Measurements from ENCODE around the gene HDAC11. TPM values are rescaled to one million over a fixed set of nuclear protein-coding genes. Genes with fewer than 3 reads are reported as not detected.
"Not testable (repeated sequence)": the region's sequence is repeated elsewhere in the genome, so short reads cannot be mapped to it uniquely, and the experiment has no call there.

HDAC11 gene
- total RNA-seq, 1 donor from 2014 or later, result 21.8 TPM

DNA sequence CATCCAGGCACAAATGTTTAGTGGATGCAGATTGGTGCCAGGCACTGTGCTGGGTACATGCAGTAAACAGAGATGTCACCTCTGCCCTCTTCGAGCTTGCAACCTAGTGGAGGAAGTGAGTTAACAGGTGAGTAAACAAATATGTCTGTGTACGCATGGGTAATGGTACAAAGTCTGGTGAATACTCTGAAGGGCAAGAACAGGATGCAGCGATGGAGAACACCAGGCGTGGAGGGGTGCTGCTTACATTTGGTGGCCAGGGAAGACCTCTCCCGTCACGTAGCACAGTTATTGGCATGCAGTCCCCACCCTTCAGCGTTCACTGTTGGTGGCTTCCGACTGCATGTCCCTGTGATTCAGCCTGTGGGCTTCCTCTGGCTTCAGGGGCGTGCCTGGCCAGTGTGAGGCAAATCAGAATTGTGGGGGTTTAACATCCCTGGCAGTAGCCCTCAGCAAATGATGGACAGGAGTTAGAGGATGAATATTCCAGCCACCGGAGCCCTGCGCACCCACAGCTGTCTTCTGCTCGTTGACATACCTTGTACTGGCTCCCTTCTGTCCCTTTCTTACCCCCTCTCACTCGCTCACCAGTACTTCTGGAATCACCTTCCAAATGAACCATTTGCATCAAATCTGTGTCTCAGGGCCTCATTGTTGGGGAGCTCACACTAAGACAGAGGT is 9.1 kb upstream of the HDAC11 start:
- no peak for DNase-seq

DNA sequence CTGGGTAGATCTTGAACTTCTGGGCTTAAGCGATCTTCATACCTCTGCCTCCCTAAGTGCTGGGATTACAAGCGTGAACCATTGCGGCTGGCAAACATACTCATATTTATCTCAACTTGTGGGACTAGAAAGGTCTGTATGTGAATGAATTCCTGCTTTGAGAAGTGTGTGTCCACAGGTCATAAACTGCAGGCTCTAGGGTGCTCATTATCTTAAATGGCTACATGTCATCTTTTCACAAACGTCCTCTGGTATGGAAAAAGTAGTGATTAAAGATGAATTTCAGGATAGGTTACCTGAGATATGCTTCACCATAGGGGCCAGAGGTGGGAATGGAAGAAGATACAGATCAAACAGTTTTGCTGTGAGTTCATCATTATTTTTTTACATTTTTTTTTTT is 7.8 kb upstream of the HDAC11 start:
- DNase-seq, result no peak

DNA sequence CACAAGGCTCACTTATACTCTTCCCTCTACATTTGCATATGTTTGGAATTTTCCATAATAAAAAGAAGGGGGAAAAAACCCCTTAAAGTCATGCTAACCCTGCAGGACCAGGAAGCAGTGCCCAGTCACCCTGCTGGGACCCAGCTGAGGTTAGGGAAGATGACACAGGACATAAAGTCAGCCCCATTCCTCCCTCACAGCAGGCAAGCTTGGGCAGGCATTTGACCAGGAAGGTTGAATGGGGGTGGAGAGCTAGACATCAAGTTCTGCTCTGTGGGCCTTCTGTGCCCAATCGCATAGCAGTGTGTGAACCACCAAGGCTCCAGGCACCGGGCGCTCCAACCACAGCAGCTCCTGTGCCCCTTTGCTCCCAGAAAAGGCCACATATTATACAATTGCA is 7.1 kb upstream of the HDAC11 start:
- no peak for DNase-seq

DNA sequence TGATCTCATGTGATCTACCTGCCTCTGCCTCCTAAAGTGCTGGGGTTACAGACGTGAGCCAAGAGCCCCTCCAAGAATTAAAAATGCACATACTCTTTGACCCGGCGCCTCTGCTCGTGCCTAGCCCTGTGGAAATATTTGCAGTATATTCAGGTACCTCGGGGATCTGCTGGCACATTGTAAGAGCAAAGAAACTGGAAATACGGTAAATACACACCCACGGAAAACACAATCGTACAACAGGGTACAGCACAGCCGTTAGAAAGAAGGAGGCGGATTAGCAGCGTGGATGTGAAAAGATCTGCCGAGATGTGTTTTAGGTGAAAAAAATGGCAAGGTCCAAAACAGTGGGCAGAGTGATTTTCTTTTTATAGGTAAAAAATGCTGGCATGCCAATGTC is 6.1 kb upstream of the HDAC11 start:
- no peak for DNase-seq

DNA sequence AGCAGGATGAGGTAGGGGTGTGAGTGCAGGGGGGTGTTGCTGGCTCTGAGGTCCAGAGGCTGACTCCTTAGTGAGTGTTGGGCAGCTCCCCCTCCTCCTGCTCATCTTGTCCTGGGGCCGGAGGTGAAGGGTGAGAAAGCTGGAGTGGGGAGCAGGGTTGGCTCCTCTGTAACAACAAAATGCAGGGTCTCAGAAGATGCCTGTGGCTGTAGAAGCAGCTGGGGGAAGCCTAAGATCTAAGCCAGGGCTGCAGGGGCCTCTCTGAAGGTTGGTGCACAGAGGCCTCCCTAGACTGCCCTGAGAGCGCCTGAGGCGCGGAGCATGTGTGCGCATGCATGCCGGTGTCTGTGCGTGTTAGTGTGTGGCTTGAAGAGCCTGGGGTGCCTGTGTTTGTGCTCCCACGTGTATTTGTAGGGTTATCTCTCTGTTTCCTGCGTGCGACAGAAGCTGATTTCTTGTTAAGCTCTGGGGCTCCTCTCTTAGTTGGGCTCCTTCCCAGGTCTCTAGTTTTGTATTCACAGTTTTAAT is 5.3 kb upstream of the HDAC11 start:
- DNase-seq, result peak; percentile 47

DNA sequence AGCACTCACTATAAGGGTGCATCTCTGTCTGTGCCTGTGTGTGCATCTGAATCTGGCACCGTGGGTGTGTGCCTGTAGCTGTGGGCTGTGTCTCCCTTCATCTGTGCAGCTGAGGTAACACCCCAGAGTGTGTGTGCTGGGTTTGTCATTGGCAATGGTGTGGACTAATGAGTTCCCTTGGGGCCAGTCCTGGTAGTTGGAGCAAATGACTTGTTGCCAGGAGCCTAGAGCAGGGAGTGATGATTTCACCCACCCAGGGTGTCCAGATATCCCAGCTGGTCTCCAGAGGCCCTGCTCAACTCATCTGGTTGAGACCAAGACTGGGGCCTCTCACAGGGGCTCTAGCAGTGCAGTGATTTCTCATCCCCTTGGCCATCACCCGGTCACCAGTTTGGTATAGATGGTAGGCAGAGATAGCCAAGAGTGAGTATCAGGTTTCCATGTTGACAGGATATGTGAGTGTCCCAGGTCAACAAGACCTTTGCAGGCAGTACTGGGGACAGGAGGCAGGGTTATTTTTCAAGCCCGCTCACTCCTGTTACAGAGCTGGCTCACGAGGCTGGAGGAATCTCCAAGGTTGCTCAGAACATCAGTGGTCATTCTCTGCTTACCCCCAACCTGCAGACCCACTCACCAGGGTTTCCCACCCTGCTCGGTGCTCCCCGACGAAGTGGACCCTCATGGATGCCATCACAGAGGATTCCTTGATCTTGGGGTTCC is 4.1 kb upstream of the HDAC11 start:
- no peak for DNase-seq

DNA sequence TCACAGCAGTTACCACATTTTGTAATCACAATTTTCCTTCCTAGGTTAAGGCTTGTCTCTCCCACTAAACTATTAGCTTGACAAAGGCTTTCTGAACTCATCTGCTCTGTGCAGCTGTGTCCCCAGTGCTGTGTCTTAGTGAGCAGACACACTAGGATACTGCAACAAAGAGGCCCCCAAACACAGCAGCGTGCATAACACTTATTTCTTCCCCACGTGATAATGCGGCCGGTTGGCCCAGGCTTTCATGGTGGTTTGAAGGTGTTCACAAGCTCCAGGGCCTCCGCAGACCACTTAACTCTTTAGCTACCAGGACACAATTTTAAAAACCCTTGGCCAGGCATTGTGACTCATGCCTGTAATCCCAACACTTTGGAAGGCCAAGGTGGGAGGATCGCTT is 2.2 kb upstream of the HDAC11 start:
- DNase-seq, result peak; percentile 66

DNA sequence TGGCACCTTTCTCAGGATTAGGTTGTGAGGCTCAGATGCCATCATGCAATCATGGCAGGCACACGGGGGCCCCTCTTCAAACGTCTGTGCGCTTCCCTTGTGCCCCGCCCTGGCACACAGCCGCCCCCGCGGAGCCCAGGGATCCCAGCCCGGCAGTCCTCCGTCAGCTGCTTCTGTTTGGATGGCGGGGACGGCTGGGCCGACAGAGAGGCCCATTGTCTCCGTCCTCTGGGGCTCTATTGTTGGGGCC is 849 bp upstream of the HDAC11 start:
- peak; percentile 86 for DNase-seq

DNA sequence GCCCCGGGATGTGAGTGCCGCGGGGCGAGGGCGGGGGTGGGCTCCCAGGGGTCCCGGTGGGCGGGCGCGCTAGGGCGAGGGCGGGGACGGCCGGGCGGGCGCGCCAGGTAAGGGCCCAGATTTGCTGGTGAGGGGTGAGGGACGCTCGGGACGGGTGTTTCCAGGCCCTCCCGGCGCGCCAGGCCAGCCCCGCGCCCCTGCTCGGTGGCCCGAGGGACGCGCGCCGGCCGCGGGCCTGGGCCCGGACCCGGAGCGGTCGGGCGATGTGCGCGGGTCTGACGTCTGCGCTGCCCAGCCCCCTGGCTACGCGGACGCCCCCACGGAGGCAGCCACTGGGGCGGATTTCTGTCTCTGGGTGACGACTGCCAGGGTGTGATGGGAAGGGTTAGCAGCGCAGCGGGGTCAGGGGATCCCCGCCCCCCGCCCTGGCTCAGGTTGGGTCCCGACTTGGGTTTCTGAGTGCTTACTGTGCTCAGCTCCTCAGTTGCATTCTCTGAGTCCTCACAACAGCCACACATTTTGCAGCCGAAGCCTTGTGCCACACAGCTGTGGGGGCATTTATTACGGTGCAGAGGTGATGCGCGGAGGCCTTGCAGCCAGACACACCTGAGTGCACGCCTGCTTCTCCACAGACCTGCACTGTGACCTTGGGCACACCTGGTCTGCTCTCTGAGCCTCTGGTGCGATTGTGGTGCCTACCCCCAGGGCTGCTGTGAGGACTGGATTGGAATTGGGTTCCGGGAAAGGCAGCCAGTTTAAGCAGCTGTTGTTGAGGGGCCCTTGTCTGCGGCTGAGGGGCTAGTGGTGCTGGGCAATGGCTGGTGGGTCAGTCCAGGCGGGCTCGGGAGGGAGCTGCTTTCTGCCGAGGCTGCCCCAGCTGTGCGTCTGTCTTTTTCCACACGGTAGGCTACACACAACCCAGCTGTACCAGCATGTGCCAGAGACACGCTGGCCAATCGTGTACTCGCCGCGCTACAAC is 523 bp downstream of the HDAC11 start:
- peak; percentile 65 for DNase-seq

DNA sequence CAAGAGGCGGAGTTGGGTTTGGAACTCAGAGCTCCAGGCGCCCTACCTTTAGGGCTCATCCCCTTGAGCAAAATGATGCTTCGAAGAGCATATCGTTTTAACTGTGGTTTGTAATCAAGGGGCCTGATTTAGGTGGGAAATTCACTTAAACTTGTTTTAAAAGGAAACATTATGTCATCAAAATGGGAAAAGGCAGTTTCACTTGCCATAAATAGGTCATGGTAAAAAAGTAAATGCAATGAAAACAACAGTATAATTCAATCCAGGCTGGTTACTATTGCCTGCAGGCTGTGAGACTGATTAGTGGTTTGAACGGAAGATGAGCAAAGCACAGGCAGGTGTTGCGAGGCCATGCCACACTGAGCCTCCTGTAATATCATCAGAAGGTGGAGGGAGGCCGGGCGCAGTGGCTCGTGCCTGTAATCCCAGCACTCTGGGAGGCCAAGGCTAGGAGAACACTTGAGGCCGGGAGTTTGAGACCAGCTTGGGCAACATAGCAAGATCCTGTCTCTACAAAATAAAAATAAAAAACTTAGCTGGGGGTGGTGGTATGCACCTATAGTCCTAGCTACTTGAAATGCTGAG is 2.1 kb downstream of the HDAC11 start:
- no peak for DNase-seq

DNA sequence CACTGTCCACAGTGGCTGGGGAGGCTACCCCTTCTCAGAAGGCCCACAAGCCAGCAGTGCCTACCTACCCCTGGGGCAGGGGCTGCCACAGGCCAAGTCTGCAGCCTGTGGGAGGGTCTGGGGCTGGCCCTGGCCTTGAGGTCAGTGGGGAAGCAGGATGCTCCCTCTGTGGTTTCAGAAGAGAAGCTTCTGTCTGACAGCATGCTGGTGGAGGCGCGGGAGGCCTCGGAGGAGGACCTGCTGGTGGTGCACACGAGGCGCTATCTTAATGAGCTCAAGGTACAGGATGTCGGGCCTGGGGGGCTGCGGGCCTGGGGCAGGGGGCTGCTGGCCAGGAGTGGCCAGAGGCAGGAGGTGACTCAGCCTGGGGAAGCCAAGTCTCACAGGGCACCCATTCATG is 3.2 kb downstream of the HDAC11 start:
- no peak for DNase-seq

DNA sequence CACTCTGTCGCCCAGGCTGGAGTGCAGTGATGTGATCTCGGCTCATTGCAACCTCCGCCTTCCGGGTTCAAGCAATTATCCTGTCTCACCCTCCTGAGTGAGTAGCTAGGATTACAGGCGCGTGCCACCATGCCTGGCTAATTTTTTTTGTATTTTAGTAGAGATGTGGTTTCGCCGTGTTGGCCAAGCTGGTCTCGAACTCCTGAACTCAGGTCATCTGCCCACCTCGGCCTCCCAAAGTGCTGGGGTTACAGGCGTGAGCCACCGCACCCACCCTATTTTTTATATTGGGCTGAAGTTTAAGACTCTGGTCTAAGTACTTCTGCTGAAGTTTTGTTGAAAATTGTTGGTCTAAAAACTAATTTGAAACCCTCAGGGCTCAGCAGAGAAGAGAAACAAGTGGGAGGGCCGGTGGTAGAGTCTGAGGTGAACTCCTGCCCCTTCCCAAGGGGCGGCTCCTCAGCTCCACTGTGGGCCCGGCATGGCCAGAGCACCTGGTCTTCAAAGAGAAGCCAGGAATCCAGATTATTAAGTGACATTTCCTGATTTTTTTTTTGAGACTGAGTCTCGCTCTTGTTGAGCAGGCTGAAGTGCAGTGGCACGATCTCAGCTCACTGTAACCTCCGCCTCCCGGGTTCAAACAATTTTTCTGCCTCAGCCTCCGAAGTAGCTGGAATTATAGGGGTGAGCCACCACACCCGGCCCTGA is 4.0 kb downstream of the HDAC11 start:
- no peak for DNase-seq

DNA sequence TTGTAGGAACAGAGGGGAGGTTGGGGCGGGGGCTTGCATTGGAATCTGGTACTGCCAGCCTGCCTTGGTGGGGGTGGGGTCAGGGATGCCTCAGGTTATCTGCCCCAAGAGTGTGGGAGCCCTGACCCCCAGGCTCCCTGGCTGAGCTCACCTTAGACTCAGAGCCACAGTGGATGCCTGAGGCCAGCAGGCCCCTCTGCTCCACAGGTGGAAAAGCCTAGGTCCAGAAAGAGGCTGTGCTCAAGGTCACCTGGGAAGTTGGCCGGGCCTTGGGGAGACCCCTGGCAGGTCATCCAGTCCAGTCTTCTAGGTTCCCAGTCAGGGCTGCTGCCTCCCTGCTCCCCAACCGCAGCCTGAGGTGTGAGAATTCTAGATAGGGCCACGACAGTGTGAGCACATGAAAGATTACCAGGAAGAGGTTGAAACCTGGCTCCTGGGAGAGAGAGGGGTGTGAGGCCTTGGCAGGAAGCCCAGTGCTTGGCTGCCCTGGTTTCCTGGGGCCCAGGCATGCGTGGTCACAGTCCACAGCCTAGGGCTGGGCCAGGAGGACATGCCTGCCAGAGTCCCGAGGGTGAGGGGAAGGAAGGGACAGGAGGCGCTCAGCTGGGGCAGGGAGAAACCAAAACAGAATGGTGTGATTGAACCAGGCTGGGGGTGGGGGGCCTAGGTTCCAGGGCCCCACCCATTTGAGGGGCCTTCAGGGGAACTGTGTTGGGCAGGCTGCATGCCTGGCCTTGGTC is 4.9 kb downstream of the HDAC11 start:
- DNase-seq, result peak; percentile 75

DNA sequence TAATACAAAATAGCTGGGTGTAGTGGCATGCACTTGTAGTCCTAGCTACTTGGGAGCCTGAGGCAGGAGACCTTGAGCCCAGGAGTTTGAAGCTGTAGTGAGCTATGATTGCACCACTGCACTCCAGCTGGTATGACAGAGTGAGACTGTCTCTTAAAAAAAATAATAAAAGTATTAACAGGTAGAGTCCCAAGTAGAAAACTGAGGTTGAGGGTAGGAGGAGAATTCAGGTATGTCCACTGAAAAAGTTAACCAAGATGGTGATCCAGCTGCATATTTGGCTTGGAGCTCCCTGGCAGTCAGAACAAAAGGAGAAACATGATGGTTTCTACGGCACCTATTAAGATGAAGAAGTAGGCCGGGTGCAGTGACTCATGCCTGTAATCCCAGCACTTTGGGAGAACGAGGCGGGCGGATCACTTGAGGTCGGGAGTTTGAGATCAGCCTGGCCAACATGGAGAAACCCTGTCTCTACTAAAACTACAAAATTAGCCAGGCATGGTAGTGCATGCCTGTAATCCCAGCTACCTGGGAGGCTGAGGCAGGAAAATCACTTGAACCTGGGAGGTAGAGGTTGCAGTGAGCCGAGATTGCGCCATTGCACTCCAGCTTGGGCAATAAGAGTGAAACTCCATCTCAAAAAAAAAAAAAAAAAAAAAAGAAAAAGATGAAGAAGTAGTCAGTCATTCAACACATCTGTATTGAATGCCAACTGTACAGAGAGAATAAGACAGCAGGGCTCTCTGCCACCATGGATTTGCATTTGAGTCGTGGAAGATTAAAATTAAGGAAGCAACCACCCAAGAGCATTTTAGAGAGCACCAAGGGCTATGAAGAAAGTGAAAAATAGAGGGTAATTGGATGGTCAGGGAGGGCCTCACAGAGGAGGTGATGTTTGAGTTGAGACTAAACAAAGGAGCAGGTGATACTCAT is 5.8 kb downstream of the HDAC11 start:
- not testable (repeated sequence) for DNase-seq

DNA sequence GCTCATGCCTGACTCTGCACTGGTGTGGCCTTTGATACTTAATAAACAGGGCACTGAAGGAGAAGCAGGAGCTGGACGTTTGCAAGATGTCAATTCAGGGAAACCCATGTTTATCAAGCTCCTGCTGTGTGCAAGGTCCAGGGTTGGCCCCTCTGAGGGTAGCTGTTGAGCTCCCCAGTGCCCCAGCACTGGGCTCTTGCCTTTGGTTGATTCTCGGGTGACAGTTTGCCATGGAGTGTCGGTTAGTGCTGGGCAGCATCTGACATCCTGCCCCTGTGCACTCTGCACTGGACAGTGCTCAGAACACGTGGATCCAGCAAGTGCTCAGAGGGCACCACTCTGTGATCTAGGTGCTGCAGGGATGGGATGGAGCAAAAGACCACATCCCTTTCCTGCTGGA is 7.3 kb downstream of the HDAC11 start:
- DNase-seq, result no peak

DNA sequence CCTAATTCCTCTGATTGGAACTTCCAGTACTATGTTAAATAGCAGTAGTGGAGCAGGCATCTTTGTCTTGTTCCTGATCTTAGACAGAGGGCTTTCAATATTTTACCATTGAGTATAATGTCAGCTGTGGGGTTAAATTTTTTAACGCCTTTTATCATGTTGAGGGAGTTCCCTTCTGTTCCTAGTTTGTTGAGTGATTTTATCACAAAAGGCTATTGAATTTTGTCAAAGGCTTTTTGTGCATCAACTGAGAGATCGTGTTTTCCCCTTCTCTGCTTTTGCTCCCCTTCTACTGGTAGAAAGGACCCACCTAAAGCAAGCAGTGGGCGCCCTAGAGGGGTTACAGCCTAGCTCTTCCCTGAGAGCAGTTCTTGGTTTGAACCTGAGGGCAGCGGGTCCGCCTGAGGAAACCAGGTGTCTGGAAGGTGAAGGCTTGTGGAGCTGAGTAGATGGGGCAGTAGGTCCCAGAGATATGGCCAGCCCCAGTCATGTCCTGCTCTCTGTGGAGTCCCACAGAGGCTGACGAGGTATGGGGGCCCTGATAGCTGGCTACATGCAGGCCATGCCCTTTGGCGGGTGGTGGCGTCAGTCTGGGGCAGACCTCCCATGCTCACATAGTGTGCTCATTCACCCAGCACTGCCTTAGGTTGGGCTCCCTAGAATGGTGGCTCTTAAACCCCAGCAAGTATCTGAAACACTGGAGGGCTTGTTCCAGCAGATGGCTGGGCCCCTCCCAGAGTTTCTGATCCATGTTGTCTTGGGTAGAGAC is 11.3 kb downstream of the HDAC11 start:
- no peak for DNase-seq

DNA sequence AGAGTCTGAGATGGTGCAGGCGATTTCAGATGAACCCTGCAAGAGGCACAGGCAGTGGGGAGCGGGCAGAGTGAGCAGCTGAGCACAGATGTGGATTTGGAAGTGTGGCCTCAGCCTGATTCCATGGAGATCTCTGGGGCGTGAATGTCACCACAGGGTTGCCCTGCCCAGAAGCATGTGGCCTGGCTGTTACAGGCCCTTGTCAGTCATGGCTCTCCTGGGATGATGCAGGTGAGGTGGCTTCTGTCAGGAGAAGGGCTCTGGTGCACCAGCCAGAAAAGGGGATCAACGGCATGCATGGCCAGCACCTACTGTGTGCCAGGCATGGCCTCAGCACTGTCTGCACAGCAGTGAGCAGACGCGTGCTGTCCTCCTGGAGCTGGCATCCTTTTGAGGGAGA is 11.9 kb downstream of the HDAC11 start:
- no peak for DNase-seq

DNA sequence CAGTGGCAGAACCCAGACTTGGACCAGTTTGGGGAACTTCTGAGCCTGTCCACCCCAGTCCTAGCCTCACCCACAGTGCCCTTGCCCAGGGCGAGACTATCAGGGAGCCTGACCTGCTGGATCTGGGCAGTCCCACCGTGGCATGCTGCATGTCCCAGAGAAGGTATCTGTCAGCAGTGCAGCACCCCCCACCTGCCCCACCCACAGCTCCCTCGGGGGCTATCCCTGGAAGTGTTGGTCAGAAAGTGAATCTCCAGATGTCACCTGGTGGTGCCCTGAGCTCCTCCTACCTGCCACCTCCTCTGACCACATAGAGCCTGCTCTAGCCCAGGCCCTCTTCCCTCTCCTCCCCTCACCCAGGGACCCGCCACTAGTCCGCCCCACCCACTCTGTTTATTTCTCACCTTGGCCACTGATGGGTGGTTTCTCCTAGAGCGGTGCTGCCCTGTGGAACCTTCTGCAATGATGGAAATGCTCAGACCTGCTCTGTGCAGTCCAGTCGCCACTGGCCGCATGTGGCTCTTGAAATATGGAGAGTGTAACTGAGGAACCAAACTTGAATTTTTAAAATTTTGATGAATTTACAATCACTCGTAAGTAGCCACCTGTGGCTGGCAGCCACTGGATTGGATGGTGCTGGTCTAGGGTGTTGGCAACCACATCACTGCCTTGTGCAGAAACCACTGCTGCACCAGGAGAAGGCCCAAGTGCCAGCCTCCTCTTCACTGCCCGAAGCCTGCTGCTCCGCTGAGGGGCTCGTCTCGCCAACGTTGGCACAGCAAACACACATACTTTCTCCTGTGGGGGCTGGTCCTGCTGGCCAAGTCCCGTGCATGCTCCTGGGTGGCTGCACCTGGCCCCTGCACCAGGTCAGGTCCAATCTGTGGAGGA is 13.1 kb downstream of the HDAC11 start:
- DNase-seq, result no peak
